GM19035 (cell line): Measurements from ENCODE around the gene FITM1.
A peak's percentile ranks its signal among the peaks of the same experiment; 100 is the strongest.

ENCODE experiments used
- ATAC-seq: cut with Tn5 transposase; IDR thresholded peaks from one replicate; pipeline ENCODE4 v1.9.1; 2021; ENCODE audit not compliant: unreplicated experiment

The FITM1 gene

DNA sequence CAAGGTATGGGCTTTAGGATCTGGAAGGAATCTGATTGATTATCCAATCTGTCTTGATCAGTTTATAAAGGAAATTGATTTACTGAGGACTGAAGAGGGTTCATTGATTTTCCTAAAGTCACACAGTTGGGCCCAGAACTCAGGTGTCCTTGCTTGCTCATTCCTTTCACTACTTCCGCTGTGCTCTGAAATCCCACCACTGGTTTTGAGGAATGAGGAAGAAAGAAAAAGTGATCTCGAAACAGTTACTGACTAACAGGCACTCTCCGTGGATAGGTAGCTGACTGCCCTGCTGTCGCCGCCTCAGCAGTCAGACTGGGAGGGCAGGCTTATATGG lies at the start of gene FITM1:
Gene FITM1, plus strand, starts transcription at position 280 of the 337 bp plus-strand sequence. CDS start 905 bp downstream, outside the sequence.
- ATAC-seq = no peak

GRCh38 chr14:24080888-24081738 lies 49.3 kb upstream of the FITM1 start:
- ATAC-seq = peak; percentile 87

- no peak for ATAC-seq
Measured at GRCh38 chr14:24081739-24082211, 48.7 kb upstream of the FITM1 start.

- ATAC-seq = no peak
Measured at GRCh38 chr14:24082411-24083080, 47.9 kb upstream of the FITM1 start.

DNA sequence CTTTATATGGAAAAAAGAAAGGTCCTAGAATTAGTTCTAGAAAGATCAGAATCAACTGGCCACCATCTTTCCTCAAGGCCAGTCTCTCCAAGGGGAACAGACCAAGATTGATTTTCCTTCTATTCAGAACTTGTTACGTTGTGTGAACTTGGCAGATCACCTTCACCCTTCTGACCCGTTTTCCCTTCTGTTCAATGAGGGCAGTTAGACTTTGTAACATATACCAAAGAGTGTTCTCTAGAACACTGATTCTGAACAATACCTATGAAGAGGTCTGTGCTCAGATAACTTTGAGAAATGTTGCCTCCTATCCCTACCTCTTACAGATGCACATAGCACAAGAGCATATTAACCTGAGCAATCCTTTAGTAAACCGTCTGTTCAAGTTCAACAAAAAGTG lies 47.0 kb upstream of the FITM1 start:
- no peak for ATAC-seq

DNA sequence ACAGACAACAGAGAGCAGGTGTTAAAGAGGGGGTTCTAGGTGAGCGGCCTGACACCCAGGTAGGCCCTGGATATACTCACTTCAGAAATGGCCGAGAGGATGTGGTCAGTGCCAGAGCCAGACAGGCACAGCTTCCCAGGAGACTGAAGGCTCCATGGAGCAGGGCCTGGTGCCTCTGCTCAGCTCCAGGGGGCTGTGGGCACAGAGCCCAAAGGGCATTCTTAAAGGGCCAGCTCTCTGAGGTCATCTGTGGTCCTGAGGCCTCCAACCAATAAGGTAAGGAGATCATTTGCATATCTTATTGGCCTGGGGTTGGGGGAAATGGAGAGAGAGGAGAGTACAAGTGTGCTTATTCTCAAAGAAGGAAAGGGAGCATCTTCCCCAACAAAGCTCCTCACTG lies 46.0 kb upstream of the FITM1 start:
- ATAC-seq = no peak

DNA sequence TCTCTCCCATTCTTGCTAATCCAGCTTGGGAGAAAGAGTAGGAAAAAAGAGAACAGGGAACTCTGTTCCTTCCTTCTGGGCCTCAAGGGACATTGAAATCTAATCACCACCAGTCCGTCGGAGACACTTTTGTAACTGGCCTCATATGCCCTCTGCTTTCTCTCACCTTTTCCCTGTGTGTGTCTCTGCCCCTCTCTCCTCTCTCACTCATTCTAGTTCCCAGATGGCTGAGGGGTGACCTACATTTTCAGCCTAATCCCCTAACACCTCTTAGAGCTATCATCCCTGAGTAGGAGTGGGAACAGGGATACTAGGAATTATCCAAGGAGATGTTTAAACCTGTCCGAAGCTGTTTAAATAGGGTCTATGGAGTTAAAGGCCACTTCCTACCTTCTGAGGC lies 45.2 kb upstream of the FITM1 start:
- no peak for ATAC-seq

DNA sequence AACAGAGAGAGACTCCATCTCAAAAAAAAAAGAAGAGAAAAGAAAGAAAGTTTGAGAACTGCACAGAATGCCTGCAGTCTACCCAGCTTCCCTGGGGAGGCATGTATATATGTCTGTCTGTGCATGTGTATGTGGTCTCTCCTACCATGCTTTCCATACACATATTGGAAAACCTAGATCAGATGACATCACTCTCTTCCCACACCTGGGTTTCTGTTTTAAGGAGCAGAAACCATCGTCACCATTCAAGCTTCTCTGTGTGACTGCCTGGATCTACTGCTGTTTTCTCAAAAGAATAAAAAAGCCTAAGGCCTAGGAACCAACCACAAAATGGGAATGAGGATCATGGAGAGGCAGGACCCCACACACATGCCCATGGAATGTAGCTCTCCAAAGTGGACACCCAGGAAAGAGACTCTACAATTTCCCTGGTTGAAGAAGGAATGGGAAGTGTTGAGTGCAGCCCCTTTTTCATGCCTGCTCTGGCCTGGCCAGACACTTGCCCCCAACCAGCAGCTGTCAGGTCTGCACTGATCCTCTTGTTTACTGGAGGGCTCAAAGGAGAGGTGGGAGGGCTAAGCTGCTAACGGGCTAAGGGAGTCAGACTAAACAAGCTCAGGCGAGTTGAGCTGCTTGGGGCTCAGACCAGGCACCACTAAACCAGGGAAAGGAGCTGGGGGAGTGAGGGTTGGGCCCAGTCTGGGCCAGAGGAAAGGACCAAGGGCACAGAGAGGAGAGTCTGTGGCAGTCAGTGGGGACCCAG lies 44.1 kb upstream of the FITM1 start:
- ATAC-seq = no peak

- no peak for ATAC-seq
Measured at GRCh38 chr14:24087004-24087403, 43.5 kb upstream of the FITM1 start.

DNA sequence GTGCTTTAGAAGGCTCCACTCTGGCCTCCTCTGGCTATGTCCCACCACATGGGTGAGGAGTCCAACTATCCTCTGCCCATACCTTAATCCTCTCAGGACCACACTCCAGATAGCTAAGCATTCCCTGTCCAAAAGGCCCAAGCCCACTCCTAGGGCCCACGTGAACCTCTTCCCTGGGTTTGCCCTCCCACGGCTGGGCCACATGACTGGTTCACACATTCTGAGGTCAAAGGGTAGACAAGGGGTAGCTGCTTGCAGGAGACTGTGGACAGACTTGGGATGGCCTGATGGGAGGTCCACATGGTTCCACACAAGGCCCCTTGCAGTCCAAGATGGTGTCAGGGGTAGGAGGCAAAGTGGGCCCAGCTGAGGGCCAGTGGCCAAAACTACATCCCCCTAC lies 42.4 kb upstream of the FITM1 start:
- ATAC-seq = no peak

- no peak for ATAC-seq
Measured at GRCh38 chr14:24089890-24090289, 40.6 kb upstream of the FITM1 start.

DNA sequence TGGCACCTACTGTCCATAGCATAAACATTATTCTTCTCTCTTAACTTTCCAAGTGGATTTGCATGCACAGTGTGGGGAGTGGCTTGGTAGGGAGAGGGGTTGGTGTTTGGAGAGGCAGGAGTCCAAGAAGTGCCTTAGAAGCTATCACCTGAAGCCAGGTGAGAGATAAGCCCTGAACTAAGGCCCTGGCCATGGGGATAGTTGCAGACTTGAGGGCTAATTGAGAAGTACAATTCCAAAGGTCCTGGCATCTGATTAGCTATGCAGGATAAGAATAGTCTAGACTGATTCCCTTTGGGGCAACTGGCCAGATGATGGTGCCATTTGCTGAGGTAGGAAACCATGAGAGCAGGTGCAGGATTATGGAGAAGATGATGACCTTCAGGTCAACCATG lies 38.4 kb upstream of the FITM1 start:
- ATAC-seq = no peak

DNA sequence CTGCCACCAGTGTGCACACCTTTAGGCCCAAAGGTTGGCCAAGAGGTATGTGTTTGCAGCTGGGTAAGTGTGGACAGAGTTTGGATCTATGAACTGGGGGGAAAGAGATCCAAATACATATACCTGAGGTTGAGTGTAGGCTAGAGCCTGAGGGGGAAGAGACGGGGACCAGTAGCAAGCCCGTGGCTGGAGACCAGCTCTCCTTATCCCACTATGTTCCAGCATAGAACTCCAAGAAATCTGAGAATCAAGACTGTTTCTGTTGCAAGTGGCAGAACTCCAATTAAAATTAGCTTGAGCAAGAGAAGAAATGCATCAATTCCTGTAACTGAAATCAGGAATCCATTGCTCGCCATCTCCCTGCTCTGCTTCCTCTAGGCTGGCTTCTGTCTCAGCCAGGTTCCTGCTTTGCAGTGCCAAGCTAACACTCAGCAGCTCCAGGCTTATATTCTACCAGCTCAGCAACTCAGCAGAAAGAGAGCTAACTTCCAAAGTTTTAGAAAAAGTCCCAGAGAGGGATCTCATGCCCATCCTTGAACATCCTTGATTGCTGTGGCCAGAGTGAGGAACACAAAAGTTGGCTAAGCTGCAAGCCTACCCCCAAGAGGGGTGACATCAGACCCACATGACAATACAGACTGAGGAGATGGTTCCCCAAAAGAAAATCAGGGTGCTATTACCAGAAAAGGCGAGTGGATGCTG lies 37.8 kb upstream of the FITM1 start:
- ATAC-seq = no peak

DNA sequence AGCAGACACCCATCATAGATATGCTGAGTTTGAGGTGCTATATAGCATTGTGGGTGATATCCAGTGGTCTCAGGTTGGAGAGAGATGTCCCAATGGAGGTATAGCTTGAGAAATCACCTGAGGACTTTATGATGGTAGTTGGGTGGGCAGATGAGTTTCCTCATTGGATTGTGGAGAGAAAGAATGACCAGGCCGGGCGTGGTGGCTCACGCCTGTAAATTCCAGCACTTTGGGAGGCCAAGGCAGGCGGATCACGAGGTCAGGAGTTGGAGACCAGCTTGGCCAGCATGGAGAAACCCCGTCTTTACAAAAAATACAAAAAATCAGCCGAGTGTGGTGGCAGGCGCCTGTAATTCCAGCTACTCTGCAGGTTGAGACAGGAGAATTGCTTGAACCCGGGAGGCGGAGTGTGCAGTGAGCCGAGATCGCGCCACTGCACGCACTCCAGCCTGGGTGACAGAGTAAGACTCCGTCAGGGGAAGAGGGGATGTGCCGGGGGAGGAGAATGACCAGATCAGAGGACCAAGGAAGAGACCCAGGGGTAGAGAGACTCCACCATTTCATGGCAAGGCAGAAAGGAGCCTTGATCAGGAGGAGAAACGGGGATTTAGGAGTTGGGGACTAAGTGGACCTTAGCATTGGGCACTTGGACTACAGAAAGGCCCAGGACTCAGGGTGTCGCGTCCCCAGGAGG lies 37.1 kb upstream of the FITM1 start:
- no peak for ATAC-seq

DNA sequence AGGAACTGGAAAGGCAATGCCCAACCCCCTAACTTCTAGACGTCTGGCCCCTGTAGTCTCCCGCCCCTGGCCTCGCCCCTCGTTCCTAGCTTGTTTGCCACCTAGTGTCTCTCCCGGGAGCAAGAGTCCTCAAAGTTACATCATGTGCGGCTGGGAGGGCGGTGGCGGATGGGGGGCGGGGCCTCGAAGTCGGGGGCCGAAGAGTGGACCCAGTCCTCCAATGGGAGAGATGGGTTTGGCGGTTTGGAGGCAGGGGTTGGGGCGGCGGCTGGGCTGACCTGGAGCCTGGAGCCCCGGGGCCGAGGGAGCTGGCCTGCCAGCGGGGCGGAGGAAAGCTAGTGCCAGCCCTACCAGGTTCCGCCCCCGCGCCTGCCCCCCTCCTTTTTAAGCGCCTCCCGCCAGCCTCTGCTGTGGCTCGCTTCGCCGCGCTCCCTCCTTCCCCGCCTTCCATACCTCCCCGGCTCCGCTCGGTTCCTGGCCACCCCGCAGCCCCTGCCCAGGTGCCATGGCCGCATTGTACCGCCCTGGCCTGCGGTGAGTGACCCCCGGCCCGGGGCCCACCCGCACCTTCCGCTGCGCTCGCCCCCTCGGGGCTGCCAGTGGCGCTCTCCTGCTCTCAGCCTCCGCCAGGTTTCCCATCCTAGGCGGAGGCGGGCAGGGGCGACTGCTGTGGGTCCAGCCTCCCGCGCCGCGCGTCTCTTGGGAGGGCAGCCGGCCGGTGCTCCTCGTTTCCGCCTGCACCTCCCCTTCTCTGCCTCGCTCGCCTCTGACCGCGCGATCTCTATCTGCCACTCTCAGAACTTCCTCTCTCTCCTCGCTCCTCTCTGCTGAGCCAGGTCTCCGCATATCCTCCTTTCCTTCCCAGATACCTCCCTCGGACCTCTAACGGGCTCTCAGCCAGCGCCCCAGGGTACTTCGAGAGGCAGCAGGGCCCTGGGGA lies 36.3 kb upstream of the FITM1 start, which contains the start of gene PCK2:
Gene PCK2, plus strand, starts transcription at position 411 of the 940 bp plus-strand sequence. Its CDS starts 95 bp downstream, at position 506.
- peak; percentile 62 for ATAC-seq

DNA sequence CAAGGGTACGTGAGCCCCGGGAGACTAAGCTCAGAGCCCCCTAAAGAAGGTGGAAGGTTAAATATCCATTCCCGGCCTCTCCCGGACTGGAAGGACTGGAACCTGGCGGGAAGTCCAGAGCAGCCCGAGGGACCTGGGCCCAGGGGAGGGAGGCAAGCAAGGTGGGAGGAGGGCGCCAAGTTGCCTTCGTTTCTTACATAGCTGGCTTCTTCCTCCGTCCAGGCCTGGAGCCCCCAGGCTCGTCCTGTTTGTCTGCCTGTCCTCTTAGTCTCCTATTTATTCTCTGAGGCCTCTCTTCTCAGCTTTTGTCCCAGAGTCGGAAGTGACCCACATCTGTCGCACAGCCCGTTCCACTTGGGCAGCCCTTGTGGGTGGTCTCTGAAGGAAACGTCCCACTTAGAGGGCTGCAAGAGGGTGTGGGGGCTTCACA lies 35.6 kb upstream of the FITM1 start:
- ATAC-seq = no peak

- ATAC-seq = peak; percentile 60
Measured at GRCh38 chr14:24095271-24096068, 35.0 kb upstream of the FITM1 start.

- no peak for ATAC-seq
Measured at GRCh38 chr14:24096545-24097181, 33.8 kb upstream of the FITM1 start.
